Glomerular visceral epithelial cell (primary cell): ENCODE data around the gene MYL3.

Source experiments
- DNase-seq: peaks from one replicate; pipeline ENCODE4 v3.0.0-alpha.2; 2016; ENCODE audit errors: extremely low spot score

MYL3 gene

DNA sequence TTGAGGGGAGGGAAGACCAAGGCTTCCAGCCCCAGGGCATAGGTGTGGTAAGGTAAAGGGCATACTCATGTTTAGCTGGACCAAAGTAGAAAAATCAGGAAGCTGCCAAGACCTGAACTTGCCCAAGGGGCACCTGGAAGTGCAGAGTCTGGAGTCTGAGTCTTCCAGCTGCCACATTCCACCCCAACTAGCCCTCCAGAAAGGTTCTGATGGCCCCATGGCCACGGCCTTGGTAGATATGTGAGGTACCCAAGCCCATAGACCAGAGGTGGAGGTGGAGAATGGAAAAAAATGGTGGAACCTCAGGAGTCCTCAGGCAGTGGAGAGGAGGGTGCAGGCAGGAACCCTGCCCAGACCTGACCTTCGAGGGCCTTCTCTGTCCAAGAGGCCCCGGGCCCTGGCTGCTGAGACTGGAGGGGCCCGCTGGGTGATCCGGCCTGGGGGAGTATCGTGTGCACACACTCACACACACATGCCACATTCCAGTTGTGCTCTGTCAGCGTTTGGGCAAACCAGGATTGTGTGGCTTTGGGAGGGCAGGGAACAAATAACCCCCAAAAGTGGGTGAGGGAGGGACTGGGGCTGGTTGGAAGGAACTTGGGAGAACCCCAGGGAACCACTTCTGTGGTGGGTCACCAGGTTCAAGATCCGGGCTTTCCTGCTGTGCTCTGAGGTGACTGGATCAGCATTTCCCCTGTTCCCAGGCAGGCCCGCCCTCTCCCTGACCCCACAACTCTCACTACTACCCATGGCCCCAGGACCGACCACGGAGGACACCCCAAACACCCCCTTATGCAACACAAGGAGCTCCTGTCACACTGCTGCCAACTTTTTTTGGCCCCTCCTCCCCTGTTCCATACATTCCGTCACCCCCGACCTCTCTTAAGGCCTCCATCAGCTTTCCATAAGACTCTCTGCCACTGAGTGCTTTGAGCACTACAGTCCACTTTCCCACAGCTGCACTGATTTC, 11.6 kb downstream of the MYL3 start:
- no peak for DNase-seq

DNA sequence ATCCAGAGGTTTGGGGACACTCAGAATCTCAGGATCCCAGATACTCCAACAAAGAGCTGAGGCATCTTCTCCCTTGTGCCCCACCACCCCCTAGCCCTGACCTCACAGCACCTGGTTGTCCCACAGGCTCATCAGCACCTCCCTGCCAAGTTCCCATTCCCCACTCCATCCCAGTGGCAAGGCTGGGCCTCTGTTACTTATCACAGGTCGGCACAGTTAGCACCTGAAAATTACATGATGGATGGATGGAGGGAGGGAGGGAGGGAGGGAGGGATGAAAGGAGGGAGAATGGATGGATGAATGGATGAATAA, 12.8 kb downstream of the MYL3 start:
- no peak for DNase-seq

DNA sequence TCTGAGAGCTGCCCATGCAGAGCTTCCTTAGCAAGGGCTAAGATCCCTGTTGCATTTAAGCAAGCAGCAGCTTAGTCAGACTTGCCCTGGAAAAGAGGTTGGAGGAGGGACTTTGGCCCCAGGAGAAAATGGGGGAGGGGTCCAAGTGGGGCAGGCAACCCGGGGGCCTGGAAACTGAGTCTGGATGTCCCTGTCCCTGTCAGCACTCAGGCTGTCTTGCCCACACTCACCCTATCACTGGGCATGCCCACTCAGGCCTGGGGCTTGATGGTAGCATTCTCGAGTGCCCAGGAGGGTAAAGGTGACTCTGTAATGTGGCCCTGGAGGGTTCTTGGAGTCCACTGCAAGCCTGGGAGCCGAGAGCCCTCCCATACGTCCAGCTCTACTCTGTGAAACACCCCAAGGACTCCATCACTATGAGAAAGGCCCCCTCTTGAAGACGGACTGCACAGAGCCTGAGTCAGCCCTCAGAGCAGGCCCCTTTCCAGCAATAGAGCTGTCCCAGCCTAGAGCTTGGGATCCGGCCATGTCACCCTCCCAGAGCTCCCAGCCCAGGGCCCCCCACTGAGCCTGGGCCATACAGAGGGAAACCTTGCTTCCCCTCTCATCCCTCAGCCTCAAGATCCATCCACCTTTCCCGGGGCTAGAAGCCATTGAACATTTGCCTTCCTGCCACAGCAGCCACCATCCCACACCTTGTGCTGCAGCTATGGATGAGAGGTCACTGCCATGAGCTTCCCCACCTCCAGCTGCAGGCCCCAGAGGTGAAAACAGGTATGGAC, 13.4 kb downstream of the MYL3 start:
- DNase-seq = no peak

DNA sequence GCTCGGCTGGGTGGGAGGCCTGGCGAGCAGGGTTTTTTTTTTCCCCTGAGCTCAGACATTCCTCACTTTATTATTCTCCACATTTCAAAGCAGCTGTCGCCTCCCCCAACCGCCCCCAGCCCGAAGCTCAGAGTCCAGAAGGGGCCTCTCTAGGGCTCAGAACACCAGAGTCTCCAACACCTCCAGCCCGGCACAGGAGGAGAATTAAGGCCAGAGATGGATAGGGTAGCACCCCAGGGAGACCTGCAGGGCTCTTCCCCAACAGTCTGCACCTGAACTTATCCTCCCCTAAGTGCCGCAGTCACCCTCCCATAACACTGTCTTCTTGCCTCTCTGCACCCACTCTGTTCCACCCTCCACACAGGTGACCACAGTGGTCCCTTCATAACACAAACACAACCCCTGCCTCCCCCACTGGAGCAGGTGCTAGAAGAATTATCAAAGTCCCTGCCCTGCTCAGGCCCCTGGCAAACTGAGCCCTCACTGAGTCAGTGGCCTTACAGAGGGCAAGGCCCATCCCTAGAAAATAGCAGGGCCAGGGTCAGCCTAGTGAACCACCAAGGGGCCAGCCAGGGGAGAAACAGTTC, 14.1 kb downstream of the MYL3 start:
- DNase-seq = no peak

DNA sequence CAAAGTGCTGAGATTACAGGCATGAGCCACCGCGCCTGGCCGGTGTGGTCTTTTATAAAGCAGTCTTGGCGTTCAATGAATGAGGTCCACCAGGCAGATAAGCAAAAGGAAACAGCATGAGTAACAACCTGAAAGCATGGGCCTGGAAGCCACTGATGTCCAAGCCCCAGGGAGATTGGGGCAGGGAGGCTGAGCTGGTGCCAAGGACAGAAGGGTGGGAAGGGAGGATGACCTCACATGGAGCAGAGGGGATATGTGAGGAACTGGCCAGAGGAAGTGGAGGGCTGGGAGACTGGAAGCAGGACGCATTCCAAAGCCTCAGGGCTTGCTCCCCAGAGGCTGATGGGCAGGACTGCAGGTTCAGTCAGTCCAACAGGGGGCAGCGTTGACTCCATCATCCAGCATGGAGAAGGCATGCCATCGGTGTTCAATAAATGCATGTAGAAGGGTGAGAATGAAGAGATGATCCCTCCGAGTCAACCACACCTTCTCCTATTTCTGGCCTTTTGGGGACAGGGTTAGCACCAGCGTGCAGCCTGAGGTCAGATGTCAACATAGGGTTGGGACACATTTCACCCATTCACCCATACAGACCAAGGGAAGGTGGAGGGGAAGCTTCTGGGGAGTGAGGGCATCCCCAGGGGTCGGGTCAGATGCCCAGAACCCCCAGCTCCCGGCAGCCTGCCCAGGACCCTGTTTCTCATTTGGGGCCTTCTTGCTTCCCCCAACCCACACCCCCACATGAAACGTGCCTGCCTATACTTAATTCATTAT, 14.8 kb downstream of the MYL3 start:
- DNase-seq = no peak

DNA sequence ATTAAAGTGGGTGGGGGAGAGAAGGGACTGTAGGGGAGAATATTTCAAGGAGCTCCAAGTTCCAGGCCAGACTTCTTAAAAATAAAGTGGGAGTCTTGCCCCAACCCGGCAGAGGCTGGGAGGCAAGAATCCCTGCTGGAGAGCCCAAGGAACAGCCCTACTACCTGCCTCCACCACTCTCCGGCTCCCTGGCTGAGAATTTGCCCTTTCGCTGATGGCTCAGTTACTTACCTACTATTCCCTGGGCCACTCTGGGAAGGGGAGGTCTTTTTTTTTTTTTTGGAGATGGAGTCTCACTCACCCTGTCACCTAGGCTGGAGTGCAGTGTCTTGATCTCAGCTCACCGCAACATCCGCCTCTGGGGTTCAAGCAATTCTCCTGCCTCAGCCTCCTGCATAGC, 15.5 kb downstream of the MYL3 start:
- DNase-seq = no peak

DNA sequence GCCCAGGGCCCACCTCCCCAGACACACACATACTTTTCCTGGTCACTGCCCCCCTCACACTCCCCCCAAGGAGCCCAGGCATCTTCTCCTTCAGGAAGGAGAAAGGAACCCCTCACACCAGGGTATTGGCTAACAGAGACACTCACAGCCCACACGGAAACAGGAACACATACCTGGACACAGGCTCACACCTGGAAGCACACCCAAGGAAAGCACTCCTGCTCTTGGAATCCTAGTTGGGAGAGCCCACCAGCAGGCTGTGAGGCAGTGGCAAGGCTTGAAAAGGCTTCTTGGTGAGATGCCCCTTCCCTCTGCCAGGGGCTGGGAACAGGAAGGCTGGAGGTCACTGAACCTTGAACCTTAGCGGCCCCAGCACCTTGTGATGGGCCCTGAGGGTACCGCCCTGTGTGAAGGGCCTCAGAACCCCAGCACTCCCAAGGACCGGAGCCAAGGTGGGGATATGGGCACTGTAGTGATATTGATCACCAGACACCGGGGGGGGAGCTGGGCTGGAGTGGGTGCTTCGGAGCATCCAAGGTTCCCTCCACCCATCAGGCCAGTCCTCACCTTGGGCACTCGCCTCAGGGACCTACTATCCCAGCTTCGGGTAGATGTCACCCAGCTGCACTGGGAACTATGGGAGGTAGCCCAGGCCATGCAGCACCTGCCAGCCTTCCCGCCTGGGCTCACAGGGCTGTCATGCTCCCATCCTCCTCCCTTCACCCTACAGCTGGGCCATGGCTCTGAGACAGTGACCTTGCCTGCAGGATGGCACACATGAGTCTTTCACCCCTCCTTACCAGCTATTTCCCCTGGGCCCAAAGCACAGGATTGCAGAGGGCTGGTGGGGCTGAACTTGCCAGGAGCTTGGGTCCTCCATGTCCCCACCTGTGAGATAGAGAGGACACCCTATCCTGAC, 16.4 kb downstream of the MYL3 start:
- no peak for DNase-seq

DNA sequence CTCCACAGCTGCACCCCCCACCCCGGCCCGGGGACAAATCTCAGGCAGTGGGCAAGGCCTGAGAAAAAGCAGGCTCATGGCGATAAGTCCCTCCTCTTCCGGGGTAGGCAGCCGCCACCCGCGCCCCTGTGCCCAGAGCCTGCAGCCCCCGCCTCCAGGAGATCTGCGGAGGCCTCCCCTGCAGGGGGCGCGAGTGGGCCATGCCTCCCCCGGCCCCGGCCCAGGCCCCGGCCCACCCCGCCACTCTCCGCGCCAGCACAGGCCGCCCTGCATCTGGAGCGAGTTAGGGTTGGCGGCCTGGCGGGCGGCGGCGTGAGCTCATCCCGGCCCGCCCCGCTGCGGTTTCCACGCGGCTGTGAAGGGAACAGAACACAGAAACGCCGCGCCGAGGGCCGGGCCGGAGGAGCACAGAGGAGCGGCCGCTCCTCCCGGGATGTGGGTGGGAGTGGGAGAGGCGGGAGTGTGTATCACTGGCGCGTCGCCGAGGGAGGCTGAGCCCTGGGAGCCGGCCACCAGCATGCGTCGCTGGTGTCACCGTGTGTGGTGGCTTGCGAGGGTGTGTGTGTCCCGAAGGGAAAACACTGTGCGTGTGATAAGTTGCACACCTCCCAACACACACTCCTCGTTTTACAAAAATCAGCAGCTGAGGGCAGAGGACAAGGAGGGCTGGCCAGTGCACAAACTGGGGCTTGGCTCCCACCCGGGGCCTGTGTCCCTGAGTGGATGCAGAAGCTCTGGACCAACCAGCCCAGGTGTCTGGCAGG, 17.2 kb downstream of the MYL3 start:
- DNase-seq = peak; percentile 42

DNA sequence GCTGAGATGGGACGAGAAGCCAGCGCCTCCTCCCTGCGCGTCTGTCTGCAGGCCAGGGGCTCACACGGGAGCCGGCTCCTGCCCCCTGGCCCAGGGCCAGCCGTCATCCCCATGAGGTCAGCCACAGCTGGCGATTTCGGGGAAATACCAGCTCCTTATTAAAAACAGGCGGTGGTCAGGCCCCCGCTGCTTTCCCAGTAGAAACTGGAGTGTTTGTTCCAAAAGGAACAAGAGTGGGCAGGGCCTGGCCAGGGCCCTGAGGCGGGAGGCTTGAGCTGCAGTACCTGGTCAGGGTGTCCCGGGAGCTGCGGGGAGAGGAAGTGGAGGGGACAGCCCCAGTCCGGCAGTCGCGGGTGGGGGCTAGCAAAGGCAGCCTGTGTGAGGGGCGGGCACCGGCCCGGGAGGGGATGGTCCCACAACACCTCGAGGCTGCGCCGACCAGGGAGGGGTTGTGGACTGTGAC, 17.8 kb downstream of the MYL3 start:
- DNase-seq = peak; percentile 42

DNA sequence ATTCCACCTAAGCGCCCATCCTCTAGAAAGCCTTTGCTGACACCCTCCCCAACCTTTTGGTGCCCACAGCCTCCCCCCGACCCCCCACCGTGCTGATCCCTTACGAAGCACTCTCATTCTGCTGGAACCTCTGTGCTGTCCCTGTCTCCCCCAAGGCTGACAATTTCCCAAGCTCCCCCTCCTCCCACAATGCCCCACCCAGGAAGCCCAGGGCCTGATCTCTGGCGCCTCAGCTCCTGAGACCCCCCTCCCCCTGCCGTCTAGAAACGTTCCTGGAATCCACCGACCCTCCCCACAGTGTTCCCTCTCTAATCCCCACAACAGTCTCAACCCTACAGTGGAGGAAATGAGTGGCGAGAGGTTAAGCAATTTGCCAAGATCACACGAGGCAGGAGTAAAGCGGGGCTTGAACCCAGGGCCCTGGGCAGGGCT, 18.3 kb downstream of the MYL3 start:
- DNase-seq = no peak

DNA sequence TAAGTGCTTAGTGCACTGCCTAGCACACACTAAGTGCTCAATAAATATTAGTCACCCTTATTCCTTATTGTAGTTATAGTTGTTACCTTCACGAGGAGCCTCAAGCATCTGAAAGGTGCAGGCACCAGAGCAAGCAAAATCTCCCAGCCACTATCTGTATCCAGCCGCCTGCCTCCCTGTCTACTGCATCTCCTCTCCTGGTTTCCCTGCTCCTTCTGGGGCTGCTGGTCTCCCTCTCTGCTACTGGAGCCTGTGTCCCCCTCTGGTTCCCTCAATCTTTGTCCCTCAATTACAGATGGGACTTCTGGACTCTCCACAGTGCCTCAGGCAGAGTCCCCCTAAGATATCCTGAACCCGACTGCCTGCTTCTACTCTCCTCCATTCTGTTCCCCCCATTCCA, 18.8 kb downstream of the MYL3 start:
- DNase-seq = no peak

DNA sequence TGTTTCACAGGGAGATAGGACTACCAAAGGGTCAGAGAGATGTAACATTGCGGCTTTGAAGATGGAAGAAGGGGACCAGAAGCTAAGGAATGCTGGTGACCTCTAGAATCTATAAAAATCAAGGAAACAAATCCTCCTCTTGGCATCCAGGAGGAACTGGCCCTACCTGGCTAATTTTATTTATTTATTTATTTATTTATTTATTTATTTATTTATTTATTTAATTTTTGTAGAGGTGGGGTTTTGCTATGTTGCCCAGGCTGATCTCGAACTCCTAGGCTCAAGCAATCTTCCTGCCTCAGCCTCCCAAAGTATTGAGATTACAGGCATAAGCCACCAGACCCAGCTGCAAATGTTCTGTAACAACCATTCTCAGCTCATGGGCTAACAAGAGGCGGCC, 19.7 kb downstream of the MYL3 start:
- DNase-seq = no peak

DNA sequence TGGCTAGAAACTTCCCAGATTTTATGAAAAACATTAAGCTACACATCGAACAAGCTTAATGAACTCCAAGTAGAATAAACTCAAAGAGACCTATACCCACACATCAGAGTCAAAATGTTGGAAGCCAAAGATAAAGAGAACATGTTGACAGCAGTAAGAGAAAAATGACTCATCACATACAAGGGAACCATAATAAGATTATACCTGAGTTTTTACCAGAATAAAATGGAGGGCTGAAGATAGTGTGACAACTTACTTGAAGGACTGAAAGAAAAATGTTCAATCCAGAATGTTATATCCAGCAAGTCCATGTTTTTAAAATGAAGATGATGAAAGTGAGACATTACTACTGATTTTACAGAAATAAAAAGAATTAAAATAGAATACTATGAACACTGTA, 22.8 kb downstream of the MYL3 start:
- DNase-seq = no peak

DNA sequence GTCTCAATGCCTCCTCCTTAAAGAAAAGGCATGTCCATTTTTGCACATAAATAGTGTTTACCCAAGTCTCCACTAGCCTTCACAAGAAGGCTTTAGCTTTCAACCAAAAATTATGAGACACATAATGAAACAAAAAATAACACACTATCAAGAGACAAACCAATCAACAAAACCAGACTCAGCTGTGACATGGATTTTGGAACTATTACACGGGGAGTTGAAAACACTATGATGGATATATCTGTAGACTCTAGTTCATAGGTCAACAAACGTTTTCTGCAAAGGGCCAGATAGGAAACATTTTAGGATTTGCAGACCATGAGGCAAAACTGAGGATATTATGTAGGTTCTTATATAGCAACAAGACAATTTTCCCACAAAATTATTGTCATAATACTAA, 24.9 kb downstream of the MYL3 start:
- DNase-seq = no peak

DNA sequence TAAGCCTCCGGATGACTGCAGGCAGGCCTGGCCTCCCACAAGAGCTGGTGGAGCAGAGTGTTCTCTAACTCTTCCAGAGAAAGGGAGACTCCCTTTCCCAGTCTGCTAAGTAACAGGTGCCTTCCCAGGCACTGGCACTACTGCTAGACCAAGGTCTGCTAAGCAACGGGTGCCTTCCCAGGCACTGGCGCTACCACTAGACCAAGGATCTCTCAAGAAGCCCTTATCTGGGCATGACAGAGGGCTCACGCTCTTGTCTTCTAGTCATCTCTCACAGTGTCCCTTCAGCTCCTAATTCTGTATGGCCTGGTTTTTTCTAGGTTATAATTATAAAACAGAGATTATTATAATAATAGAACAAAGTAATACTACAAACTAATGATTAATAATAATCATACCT, 27.8 kb downstream of the MYL3 start:
- no peak for DNase-seq

DNA sequence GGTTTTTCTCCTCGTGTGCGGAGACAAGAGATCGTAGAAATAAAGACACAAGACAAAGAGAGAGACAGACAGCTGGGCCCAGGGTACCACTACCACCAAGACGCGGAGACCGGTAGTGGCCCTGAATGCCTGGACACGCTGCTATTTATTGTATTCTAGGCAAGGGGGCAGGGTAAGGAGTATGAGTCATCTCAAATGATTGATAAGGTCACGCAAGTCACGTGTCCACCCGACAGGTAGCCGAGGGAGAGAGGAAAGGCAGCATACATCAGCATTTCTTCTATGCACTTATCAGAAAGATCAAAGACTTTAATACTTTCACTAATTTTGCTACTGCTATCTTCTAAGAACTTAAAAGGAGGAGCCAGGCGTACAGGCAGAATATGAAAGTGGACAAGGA, 28.2 kb downstream of the MYL3 start:
- no peak for DNase-seq

DNA sequence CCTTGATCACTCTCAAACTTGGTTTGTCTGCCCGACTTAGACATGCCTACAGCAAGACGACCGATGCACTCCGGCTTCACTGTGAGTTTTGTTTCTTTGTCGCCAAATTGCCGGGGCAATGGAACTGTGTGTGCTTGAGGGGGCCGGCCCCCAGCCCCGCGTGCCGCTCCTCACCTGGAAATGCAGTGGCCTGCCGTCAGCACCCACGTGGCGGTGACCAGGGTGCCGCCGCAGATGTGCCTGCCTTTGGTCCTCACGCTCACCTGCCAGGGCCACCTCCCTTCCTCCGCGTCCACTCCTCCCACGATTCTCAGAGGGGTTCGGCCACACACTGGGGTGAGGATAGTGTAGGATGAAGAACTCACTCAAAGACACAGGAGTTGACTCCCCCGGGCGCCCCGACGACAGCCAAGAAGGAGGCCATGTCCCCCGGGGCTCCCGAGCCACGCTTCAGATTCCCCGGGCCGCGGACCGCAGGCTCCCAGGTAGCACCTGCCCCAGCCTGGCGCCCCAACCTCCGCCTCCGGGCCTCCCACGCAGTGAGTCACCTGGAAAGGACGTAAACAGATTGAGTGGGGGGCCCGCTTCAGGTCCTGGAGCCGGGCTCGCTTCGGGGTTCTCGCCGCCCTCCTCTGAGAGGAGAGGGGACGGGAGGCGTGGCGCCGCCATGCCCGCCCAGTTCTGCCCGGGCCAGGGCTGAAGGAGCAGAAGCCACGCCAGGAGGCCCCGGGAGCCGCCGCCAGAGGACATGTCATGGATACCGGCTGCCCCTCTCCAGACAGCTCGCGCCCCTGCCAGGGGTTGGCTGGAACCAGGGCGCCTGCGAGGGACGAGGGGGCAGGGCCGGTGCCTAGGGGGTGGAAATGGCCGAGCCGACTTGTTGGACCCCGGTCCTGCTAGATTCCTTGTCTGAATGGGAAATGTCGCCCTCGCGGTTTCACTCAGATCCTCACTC, 29.6 kb downstream of the MYL3 start:
- no peak for DNase-seq

DNA sequence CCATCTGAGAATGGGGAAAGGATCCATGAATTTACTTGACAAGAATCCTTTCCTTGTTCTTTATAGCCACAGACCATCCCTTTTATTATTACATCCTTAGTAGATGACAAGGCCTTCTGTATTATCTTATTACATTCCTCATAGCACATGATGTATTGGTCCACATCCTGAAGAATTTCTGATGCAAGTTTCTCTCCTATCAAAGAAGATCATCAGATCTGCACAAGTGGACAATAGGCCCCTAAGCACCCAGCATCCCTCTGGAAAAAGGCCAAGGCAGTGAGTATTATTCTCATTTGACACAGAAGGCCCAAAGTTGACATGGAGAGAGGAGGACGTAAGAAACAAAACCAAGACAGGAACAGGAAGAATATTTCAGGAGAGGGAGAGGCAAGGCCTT, 31.4 kb downstream of the MYL3 start:
- no peak for DNase-seq

DNA sequence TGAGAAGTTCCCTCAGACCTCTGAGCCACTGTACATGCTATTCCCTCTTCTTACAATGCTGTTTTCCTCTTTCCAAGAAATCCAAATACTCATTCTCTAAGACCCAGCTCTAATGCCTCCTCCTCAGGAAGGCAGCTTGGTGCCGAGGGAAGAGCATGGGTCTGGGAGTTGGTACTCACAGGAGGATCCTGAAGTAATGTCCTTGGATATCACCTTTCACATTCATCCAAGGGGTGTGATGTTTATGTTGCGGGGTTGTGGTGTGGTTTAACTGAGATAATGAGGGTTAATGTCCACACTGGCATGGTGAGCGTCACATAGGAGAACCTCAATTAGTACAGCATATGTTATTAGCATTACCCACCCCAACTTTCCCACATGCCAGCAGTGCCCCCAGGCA, 31.9 kb downstream of the MYL3 start:
- no peak for DNase-seq
